IMR-90 (cell line): Measurements from ENCODE around the gene SMAD7. TPM values are rescaled to one million over a fixed set of nuclear protein-coding genes. Genes with fewer than 3 reads are reported as not detected.

Experiments
- ATAC-seq: fragments of 200-7000 bp; cut with Tn5 transposase; 2 replicates; pipeline ENCODE4 v1.9.1; 2020; ENCODE audit warnings: low read depth, mild to moderate bottlenecking, moderate library complexity
- BruUV-seq: library from RNA; stranded (reverse); fragments of 400-500 nt; replicated peaks from 2 replicates; lab custom pipeline; 2021; lab: Mats Ljungman, UMichigan
- CTCF ChIA-PET: fragments of 300-600 bp; formaldehyde crosslinking; extraction: SDS; loops from one replicate; lab custom pipeline; 2021; ENCODE audit warnings: antibody characterized with exemption; lab: Yijun Ruan, JAX
- POLR2A ChIA-PET: fragments of 300-600 bp; sonication (Branson Sonifier 250); formaldehyde crosslinking; loops from one replicate; lab custom pipeline; 2022; ENCODE audit warnings: antibody characterized with exemption; ENCODE audit not compliant: unreplicated experiment; lab: Charles Lee
- DNase-seq: peaks from one replicate; pipeline ENCODE4 v3.0.0; 2013
- H2AFZ ChIP-seq: replicated peaks from 2 replicates; pipeline ENCODE3; 2013; ENCODE audit warnings: low read length, mild to moderate bottlenecking; ENCODE audit not compliant: poor library complexity
- H2AK5ac ChIP-seq: 2 replicates; pipeline ENCODE4 v1.6.1; 2013; ENCODE audit warnings: low read depth, low read length, inconsistent platforms
- H2AK9ac ChIP-seq: replicated peaks from 2 replicates; pipeline ENCODE3; 2013; ENCODE audit warnings: mild to moderate bottlenecking, low read depth, low read length, moderate library complexity; ENCODE audit not compliant: poor library complexity
- H2BK120ac ChIP-seq: 2 replicates; pipeline ENCODE4 v1.6.1; 2013; ENCODE audit warnings: low read depth, low read length, inconsistent platforms
- H2BK15ac ChIP-seq: 3 replicates; pipeline ENCODE4 v1.6.1; 2013; ENCODE audit warnings: low read depth, low read length, inconsistent platforms
- H2BK20ac ChIP-seq: 2 replicates; pipeline ENCODE4 v1.6.1; 2013; ENCODE audit warnings: low read depth, mild to moderate bottlenecking, inconsistent platforms, low read length, moderate library complexity
- H2BK5ac ChIP-seq: 2 replicates; pipeline ENCODE4 v1.6.1; 2013; ENCODE audit warnings: mild to moderate bottlenecking, low read depth, low read length, inconsistent platforms; ENCODE audit not compliant: poor library complexity, severe bottlenecking
- H3K14ac ChIP-seq: replicated peaks from 2 replicates; pipeline ENCODE4 v1.6.1; 2013; ENCODE audit warnings: low read depth, low read length, inconsistent platforms
- H3K18ac ChIP-seq: 2 replicates; pipeline ENCODE4 v1.6.1; 2013; ENCODE audit warnings: low read depth, low read length, control low read depth
- H3K23ac ChIP-seq: 2 replicates; pipeline ENCODE4 v1.6.1; 2013; ENCODE audit warnings: low read depth, low read length, inconsistent platforms
- H3K27ac ChIP-seq: 2 replicates; pipeline ENCODE4 v1.5.1; 2013; ENCODE audit warnings: mild to moderate bottlenecking, control low read depth, low read length; ENCODE audit not compliant: insufficient read depth
- H3K27me3 ChIP-seq: 2 replicates; pipeline ENCODE4 v1.6.1; 2013; ENCODE audit warnings: low read length; ENCODE audit not compliant: control insufficient read depth, insufficient read depth
- H3K36me3 ChIP-seq: 2 replicates; pipeline ENCODE4 v1.6.1; 2013; ENCODE audit warnings: low read length, mixed read lengths; ENCODE audit not compliant: control insufficient read depth, insufficient read depth
- H3K4ac ChIP-seq: 2 replicates; pipeline ENCODE4 v1.6.1; 2013; ENCODE audit warnings: low read depth, low read length, inconsistent platforms
- H3K4me1 ChIP-seq: 2 replicates; pipeline ENCODE4 v1.6.1; 2013; ENCODE audit warnings: low read length, mixed read lengths; ENCODE audit not compliant: control insufficient read depth, insufficient read depth
- H3K4me2 ChIP-seq: 2 replicates; pipeline ENCODE4 v1.6.1; 2013; ENCODE audit warnings: low read depth, mild to moderate bottlenecking, control low read depth, low read length, moderate library complexity
- H3K4me3 ChIP-seq: 2 replicates; pipeline ENCODE4 v1.5.1; 2013; ENCODE audit warnings: low read depth, mild to moderate bottlenecking, control low read depth, low read length, moderate library complexity; ENCODE audit not compliant: insufficient read depth
- H3K56ac ChIP-seq: 2 replicates; pipeline ENCODE4 v1.6.1; 2013; ENCODE audit warnings: low read length, inconsistent platforms; ENCODE audit not compliant: insufficient read depth; ENCODE audit errors: extremely low read depth
- H3K79me1 ChIP-seq, 2 experiments: 2 replicates each; pipeline ENCODE4 v1.6.1; 2013; ENCODE audit warnings: low read length in 2 of 2, inconsistent platforms in 1 of 2, low read depth in 1 of 2
- H3K9ac ChIP-seq: 2 replicates; pipeline ENCODE4 v1.6.1; 2013; ENCODE audit warnings: low read depth, low read length, control low read depth
- H3K9me1 ChIP-seq: 2 replicates; pipeline ENCODE4 v1.6.1; 2013; ENCODE audit warnings: low read length, inconsistent platforms; ENCODE audit not compliant: insufficient read depth
- H3K9me3 ChIP-seq: 2 replicates; pipeline ENCODE4 v1.6.1; 2013; ENCODE audit warnings: low read length; ENCODE audit not compliant: control insufficient read depth, insufficient read depth
- H4K20me1 ChIP-seq: 2 replicates; pipeline ENCODE4 v1.6.1; 2013; ENCODE audit warnings: low read length, inconsistent platforms; ENCODE audit not compliant: insufficient read depth
- H4K5ac ChIP-seq: 2 replicates; pipeline ENCODE4 v1.6.1; 2013; ENCODE audit warnings: mild to moderate bottlenecking, low read depth, low read length, control low read depth
- H4K8ac ChIP-seq, 2 experiments: 2 replicates each; pipeline ENCODE4 v1.6.1; 2013; ENCODE audit warnings: low read depth in 2 of 2, low read length in 2 of 2, control low read depth in 1 of 2, inconsistent platforms in 1 of 2
- H4K91ac ChIP-seq: 2 replicates; pipeline ENCODE4 v1.6.1; 2013; ENCODE audit warnings: low read depth, low read length, inconsistent platforms; ENCODE audit not compliant: insufficient read depth
- BHLHE40 ChIP-seq: fragments of 150-350 bp; IDR thresholded peaks from 2 replicates; pipeline ENCODE4 v1.6.1; 2016; ENCODE audit warnings: mild to moderate bottlenecking, low read depth, low read length
- CEBPB ChIP-seq: IDR thresholded peaks from 2 replicates; pipeline ENCODE4 v1.6.1; 2012; ENCODE audit warnings: low read depth, low read length, improper control_type of control experiment
- FOS ChIP-seq: fragments of 150-350 bp; IDR thresholded peaks from 2 replicates; pipeline ENCODE4 v1.6.1; 2016; ENCODE audit warnings: low read depth, low read length
- MAZ ChIP-seq: IDR thresholded peaks from 2 replicates; pipeline ENCODE4 v1.6.1; 2012; ENCODE audit warnings: low read depth, mild to moderate bottlenecking, low read length, improper control_type of control experiment, moderate library complexity, borderline replicate concordance
- MXI1 ChIP-seq: IDR thresholded peaks from 2 replicates; pipeline ENCODE4 v1.6.1; 2012; ENCODE audit warnings: low read depth, mild to moderate bottlenecking, low read length, moderate library complexity, borderline replicate concordance
- SMC3 ChIP-seq: fragments of 150-350 bp; IDR thresholded peaks from 2 replicates; pipeline ENCODE4 v1.6.1; 2016; ENCODE audit warnings: low read depth, mild to moderate bottlenecking, antibody characterized with exemption, low read length, moderate library complexity
- WGBS, 2 experiments: methylation state at CpG; one replicate each; pipeline versions ENCODE4 v1.1.5 to v1.1.7; 2013; ENCODE audit warnings: missing lambda C conversion rate in 2 of 2; ENCODE audit not compliant: insufficient read length in 1 of 2; ENCODE audit errors: extremely low coverage in 2 of 2; 5-methylcytosine and 5-hydroxymethylcytosine counted together
- dilution Hi-C: fragments of 300-500 bp; cut with HindIII; formaldehyde crosslinking; loops from one replicate; pipeline ENCODE4 v1.14.3; 2018; ENCODE audit warnings: low sequenced_read_pairs; ENCODE audit not compliant: unreplicated experiment
- in situ Hi-C: fragments of 300-500 bp; cut with MboI; formaldehyde crosslinking; loops from 3 replicates; pipeline ENCODE4 v1.14.3; 2019; ENCODE audit warnings: low sequenced_read_pairs, inconsistent platforms, mixed read lengths
- intact Hi-C: fragments of 100-400 bp; cut with micrococcal nuclease; formaldehyde crosslinking; loops from 2 replicates; pipeline ENCODE4 v1.10.0; 2022
- polyA plus RNA-seq, 3 experiments: library from polyadenylated mRNA; depleted of rRNA; stranded (reverse); fragments of >200 nt; gene quantifications; 2 replicates each; pipeline ENCODE4 v1.2.3, GENCODE V29; 2012; ENCODE audit warnings: low replicate concordance in 1 of 3
- total RNA-seq: library from RNA; depleted of rRNA; stranded (reverse); fragments of >200 nt; gene quantifications from 2 replicates; pipeline ENCODE4 v1.2.3, GENCODE V29; 2012

The SMAD7 gene
- total and polyA plus RNA-seq, 2 of the 4 experiments (the other 2 are of a cell fraction) = 15.8 to 17.6 TPM

DNA sequence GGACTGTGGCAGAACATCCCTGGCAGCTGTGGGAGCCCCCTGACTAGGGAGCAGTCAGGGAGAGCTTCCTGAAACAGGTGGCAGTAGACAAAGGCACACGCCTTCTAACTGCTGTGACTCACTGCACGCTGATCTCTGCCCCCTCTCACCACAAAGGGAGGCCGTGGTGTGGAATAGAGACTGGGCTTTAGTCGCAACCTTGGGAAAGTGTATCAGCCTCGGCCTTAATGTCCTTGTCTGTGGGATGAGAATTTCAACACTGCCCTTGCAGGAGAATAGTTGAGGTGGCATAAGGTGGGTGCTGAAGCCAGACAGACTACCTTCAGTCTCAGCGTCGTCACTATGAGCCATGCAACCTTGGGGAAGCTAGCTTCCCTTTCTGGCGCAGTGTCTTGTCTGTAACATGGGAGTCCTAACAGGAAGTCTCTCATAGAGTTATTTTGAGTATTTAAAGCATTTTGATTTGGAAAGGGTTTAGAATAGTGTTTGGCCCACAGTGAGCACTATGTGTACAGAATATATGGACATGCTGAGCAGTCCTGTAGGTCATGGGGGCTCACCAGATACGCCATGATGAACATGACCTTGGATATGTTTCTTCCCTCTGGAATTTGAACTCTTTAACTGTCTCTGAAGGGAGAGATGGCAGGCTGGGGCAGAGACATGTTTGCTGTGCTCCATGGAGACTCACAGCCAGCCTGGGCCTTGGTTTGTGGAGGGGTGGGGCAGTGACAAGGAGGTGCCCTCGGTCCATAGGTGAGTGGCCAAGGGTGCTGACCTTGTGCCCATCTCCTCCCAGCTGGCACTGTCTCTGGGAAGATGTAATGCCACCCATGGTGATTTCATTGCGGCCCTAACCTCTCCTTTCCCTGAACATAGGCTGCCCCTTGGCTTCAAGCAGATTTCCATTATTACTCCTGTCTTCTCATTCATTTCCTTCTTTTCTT lies 29.5 kb upstream of the SMAD7 start:
- ChIA-PET POLR2A (no interaction called here), CTCF (no interaction called here)
- intact Hi-C loops = no loop called here
- Histone ChIP-seq H2BK20ac (peak overlapping the region; percentile 2; the same call in 1 of the 2 replicates), H3K4me3 (no peak overlapping the region), H3K14ac (peak overlapping the region; percentile 15; the same call in 1 of the 2 replicates), H2BK5ac (no peak overlapping the region), H3K27ac (no peak overlapping the region), H2AK5ac (peak overlapping the region; percentile 74), H3K9me1 (peaks cover 17% of the 10 kb centered on the region), H2AK9ac (peak overlapping the region; percentile 3), H3K4ac (peak overlapping the region; percentile 34), H3K27me3 (no peaks in the 10 kb centered on the region), H3K9me3 (no peaks in the 10 kb centered on the region), H2AFZ (peak overlapping the region; percentile 7), H3K4me2 (0 out of 2 replicates have a peak overlapping the region, but pooled peaks have one; percentile 5), H3K4me1 (peaks cover 11% of the 10 kb centered on the region; the same call in 1 of the 2 replicates), H4K5ac (peak overlapping the region; percentile 3; the same call in 1 of the 2 replicates), H2BK15ac (peak overlapping the region; percentile 9; the same call in 2 of the 3 replicates), H4K20me1 (no peaks in the 10 kb centered on the region), H3K56ac (no peak overlapping the region), H4K91ac (peak overlapping the region; percentile 33; the same call in 1 of the 2 replicates), H3K9ac (no peak overlapping the region), H3K36me3 (no peaks in the 10 kb centered on the region), H4K8ac (peak overlapping the region in 1 of 2 experiments; percentile 44; a peak in 1 of 4 replicates), H2BK120ac (peak overlapping the region; percentile 1), H3K18ac (no peak overlapping the region; the same call in 1 of the 2 replicates), H3K23ac (peak overlapping the region; percentile 26; the same call in 1 of the 2 replicates), H3K79me1 (peaks cover 0 to 2% of the 10 kb centered on the region in 2 experiments; a peak in 1 of 4 replicates)
- dilution Hi-C loops = no loop called here
- no TSS peak for BruUV-seq
- WGBS, 2 experiments = 70% methylated on average over 2 of the region's 11 CpGs; no CpG with 5 or more reads in 1 of the 2 experiments
- ATAC-seq (no peak), DNase-seq (peak; percentile 65)
- TF ChIP-seq SMC3 = no peak
- TF ChIP-seq BHLHE40 = peak; percentile 53; the same call in 1 of the 2 replicates
- TF ChIP-seq FOS = peak; percentile 63
- TF ChIP-seq MAZ = no peak; the same call in 1 of the 2 replicates
- peak; percentile 45; the same call in 1 of the 2 replicates for TF ChIP-seq CEBPB
- TF ChIP-seq MXI1 = no peak
- in situ Hi-C loops = no loop called here
